HG03439 (cell line): ENCODE data around the gene INHBB.

ENCODE experiments used
- ATAC-seq: cut with Tn5 transposase; IDR thresholded peaks from one replicate; pipeline ENCODE4 v1.9.1; 2021; ENCODE audit warnings: mild to moderate bottlenecking, moderate library complexity; ENCODE audit not compliant: unreplicated experiment

The INHBB gene

DNA sequence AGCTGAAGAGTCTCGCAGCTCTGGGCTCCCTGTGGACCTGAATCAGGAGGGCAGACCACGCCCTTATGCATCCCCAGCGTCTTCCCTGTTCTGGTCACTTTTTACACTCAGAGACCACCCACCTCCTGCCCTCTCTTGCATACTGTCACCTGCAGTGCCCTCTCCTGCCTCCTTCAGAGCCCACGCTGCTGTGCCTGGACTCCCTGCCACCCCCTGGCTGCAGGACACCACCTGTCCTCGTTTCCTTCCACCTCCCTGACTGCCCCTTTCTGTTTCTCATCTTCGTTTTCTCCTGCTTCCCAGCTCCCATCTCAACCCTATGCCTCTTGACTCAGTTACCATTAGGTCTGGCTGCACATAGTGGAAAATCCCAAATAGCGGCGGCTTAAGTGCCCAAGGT lies 9.2 kb upstream of the INHBB start:
- no peak for ATAC-seq

DNA sequence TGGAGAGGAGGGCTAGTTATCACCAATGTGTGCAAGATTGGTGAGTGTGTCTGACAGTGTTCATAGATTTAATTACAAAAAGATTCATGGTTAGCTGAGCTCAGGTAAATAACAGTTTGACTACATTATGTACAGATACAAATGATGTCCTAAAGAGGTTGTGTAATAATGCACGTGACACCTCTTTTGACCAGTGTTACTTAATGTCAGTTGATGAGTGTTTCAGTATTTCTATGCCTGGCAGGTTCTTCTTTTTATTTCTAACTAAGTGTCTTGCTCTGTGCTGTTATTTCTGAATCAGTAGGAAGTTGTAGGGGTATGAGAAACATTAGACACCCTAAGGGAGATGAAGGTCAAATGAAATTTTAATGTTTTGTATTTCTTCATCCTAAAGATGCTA lies 7.9 kb upstream of the INHBB start:
- no peak for ATAC-seq

DNA sequence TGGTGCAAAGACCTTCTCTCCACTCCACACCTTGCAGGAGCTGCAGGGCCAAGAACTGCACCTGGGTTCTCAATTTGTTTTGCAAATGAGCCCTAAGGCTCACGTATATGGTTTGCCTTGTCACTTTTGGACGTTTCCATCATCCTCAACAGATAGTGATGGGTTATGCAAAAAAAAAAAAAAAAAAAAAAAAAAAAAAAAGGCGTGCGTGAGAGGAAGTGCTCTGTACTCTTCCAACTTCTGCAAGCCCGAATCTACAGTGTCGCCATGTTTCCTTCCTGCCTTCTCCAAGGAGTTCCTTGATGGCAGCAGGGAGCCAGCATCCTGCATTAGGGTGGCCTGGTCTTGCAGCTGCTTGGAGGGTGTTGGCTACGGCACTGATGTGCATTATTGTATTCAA lies 4.0 kb upstream of the INHBB start:
- ATAC-seq, result no peak

GRCh38 chr2:120342446-120342845 lies 3.5 kb upstream of the INHBB start:
- ATAC-seq, result no peak

- no peak for ATAC-seq
Observed at GRCh38 chr2:120343100-120343432, 2.9 kb upstream of the INHBB start.

- no peak for ATAC-seq
Observed at GRCh38 chr2:120343433-120344105, 2.4 kb upstream of the INHBB start.

DNA sequence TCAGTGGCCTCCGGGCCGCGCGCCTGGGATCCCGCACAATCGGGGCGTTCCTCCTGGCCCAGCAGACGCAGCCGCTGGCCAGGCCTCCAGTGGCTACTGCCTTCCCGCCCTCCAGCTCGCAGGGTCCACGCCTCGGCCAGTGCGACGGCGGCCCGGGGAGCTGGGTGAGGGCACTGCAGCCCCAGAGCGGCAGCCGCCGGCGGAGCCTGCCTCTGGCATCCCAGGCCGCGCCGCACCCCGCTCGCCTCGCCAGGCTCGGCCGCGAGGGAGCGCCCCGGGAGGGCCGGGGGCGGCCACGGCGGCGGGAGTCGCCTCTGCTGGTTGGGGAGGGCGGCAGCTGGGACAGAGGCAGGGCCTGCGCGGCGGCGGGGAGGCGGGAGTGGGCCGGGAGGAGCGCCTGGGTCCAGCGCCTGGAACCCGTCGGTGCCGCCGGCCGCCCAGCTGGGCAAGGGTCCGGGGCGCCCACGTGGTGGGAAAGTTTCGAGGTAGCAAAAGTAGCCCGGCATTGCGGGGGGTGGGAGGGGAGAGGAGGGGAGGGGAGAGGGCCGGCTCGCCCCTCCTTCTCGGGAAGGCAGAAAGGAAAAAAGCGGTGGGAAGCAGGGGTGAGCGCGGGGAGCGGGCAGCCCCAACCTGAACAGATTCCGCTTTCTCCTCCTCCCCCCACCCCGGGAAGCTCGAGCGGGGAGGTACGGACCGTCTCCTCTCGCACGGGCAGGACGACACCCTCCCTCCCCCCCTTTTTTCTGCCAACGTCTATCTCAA lies 1.5 kb upstream of the INHBB start:
- ATAC-seq, result no peak

DNA sequence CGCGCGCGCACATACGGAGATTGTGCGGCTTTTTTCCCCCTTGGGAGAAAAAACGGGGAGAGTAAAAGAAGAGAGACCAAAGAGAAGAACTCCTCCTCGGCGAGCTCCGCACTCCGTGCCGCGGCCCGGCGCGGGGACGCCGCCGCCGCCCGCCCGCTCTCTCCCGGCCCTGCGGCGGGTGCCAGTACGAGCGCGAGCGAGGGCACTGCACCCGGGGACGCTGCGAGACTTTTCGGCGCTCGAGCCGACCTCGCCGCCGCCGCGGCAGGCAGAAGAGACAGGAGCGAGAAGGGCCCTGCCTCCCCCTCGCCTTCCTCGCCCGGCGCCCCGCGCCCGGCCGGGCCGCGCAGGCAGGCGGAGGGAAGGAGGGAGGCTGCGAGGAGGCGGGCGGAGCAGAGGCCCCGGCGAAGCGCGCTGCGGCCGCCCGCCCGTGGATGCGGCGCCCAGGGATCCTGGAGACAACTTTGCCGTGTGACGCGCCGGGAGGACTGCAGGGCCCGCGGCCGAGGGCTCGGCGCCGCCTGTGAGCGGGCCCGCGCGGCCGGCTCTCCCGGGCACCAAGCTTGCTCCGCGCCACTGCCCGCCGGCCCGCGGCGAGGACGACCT lies 857 bp upstream of the INHBB start:
- ATAC-seq, result no peak

GRCh38 chr2:120345608-120346007 lies 328 bp upstream of the INHBB start:
- ATAC-seq, result no peak

DNA sequence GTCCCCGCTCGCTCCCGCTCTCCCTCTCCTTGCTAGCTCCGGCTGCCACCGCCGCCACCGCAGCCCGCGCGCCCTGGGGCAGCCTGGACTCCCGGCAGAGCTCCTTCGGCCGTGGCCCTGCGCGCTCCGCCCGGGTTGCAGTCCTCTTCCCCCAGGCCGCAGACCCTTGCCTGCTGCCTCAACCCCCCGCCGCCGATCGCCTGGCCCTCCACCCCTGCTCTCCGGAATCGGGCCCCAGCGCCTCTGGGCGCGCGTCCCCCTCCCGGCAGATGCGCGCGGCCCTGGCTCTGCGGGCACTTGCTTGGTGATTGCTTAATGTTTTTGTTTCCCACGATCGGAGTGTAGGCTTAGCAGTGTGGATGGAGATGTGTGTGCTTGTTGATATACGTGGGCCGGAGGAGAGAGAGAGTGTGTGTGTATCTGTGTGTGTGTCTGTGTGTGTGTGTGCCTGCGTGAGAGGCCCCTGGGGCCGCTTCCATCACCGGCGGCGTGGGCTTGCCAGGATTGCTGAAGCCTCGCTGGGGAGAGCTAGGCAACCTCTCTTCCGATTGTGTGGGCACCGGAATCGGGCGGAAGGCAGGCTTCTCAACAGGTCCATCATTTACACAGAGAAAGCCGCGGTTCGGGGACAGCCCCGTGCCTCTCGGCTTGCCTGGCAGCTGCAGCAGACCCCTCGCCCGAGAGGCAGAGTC lies 877 bp downstream of the INHBB start:
- no peak for ATAC-seq

DNA sequence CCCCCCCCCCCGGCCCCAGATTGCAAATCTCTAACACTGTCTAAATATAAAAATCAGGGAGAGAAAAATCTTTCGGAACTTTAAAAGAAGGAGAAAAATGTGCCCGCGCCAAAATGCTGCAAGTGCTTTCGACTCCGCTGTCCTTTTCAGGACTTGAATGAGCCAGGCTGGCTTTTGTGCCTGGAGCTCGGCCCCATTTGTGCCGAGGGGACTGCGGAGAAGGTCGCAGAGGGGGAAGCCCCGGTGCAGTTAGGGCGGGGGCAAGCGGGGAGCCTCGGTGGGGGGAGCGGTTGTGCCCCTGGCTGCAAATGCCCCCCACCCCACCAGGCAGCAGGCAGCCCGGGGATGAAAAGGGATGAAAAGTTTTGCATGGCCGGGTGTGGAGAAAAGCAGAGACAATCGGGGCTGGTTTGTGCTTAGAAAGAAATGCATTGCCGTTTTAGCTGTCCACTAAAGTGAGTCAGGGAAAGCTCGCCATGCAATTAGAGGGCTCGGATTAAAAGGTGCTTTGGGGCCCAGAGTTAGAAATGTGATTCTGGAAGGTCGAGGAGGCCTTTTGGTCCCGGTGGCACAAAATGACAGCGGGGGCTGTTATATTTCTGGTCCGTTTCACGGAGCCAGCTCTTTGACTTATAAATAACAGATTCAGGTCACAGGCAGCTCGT lies 1.6 kb downstream of the INHBB start:
- ATAC-seq, result no peak

DNA sequence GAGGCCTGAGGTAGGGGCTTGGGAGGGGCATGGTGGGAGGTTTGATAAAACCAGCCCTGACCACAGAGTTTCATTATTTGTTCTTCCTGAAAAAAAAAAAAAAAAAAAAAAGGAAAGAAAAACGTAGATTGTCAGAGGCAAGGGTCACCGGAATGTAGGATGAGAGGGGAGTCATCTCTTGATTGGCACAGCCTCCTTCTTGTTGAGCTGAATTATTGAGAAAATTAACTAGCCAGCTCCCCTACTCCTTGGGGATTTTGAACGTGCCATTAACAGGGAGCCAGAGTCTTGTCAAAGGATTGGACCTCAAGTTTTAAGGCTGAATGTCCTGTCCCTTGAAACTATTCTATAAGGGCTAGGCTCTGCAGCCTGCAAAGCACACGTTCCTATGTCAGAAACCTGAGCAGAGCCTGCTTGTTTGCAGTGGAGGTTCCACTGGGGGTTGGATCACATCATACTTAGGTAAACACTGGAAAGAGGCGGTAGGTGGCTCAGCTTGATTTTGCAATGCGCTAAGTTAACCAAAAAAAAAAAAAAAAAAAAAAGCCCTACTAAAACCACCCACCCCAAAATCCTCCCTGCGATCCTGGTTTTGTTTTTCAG lies 2.3 kb downstream of the INHBB start:
- ATAC-seq, result no peak

- no peak for ATAC-seq
Observed at GRCh38 chr2:120348737-120349439, 3.0 kb downstream of the INHBB start.

DNA sequence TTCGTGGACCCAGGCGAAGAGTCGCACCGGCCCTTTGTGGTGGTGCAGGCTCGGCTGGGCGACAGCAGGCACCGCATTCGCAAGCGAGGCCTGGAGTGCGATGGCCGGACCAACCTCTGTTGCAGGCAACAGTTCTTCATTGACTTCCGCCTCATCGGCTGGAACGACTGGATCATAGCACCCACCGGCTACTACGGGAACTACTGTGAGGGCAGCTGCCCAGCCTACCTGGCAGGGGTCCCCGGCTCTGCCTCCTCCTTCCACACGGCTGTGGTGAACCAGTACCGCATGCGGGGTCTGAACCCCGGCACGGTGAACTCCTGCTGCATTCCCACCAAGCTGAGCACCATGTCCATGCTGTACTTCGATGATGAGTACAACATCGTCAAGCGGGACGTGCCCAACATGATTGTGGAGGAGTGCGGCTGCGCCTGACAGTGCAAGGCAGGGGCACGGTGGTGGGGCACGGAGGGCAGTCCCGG lies 3.5 kb downstream of the INHBB start:
- ATAC-seq, result no peak

GRCh38 chr2:120350080-120350479 lies 4.1 kb downstream of the INHBB start:
- no peak for ATAC-seq

DNA sequence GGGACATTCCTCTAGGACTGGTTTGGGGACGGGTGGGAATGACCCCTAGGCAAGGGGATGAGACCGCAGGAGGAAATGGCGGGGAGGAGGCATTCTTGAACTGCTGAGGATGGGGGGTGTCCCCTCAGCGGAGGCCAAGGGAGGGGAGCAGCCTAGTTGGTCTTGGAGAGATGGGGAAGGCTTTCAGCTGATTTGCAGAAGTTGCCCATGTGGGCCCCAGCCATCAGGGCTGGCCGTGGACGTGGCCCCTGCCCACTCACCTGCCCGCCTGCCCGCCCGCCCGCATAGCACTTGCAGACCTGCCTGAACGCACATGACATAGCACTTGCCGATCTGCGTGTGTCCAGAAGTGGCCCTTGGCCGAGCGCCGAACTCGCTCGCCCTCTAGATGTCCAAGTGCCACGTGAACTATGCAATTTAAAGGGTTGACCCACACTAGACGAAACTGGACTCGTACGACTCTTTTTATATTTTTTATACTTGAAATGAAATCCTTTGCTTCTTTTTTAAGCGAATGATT lies 4.9 kb downstream of the INHBB start:
- ATAC-seq, result no peak

DNA sequence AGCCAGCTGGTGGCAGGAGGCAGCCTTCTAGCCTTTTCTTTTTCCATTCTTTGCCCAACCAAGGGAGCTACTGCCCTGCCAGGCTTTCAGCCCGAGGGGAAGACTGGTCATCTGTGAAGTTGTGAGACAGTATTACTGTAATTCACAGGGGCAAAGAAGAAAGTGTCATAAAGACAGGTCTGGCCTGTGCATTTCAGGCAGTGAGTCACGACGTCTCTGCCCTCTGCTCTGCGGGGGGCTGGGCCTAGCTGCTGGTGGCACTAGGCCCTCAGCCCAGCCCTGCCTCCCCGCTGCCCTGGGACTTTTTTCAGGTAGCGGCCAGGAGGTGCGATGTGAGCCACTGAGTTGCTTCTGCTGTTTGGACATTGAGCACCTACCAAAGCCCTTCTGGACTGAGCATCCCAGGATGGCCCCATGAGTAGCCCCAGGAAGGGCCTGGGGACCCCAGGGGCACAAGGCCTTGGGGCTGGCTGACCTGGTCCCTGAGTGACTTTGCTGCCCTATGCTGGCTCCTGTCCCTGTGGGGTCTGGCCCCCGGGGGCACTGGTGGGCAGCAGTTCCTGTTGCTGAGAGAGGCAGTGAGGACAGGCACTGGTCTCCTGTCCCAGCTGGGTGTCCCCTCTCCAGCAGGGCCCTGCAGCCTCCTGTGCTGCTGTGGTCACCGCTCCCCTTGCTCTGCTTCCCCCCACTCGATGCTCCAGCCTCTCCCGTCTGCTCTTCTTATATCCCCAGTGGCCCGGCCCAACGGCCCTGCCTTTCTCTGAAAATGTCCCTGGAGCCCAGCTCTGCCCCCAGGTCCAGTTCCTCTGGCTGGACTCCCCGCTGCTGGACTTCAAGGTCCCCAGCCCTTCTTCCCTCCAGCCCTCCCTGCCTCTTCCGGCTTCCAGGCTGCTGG lies 7.0 kb downstream of the INHBB start:
- ATAC-seq, result no peak

- no peak for ATAC-seq
Observed at GRCh38 chr2:120353591-120353898, 7.6 kb downstream of the INHBB start.

- no peak for ATAC-seq
Observed at GRCh38 chr2:120353931-120354330, 8.0 kb downstream of the INHBB start.
